RKO (cell line): ENCODE data around the gene DHX34.
"Not testable (repeated sequence)": the region's sequence is repeated elsewhere in the genome, so short reads cannot be mapped to it uniquely, and the experiment has no call there.

Experiments
- DNase-seq: peaks from one replicate; pipeline ENCODE4 v3.0.0-alpha.2; 2016; ENCODE audit warnings: low spot score

DHX34 gene, protein sequence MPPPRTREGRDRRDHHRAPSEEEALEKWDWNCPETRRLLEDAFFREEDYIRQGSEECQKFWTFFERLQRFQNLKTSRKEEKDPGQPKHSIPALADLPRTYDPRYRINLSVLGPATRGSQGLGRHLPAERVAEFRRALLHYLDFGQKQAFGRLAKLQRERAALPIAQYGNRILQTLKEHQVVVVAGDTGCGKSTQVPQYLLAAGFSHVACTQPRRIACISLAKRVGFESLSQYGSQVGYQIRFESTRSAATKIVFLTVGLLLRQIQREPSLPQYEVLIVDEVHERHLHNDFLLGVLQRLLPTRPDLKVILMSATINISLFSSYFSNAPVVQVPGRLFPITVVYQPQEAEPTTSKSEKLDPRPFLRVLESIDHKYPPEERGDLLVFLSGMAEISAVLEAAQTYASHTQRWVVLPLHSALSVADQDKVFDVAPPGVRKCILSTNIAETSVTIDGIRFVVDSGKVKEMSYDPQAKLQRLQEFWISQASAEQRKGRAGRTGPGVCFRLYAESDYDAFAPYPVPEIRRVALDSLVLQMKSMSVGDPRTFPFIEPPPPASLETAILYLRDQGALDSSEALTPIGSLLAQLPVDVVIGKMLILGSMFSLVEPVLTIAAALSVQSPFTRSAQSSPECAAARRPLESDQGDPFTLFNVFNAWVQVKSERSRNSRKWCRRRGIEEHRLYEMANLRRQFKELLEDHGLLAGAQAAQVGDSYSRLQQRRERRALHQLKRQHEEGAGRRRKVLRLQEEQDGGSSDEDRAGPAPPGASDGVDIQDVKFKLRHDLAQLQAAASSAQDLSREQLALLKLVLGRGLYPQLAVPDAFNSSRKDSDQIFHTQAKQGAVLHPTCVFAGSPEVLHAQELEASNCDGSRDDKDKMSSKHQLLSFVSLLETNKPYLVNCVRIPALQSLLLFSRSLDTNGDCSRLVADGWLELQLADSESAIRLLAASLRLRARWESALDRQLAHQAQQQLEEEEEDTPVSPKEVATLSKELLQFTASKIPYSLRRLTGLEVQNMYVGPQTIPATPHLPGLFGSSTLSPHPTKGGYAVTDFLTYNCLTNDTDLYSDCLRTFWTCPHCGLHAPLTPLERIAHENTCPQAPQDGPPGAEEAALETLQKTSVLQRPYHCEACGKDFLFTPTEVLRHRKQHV

DNA sequence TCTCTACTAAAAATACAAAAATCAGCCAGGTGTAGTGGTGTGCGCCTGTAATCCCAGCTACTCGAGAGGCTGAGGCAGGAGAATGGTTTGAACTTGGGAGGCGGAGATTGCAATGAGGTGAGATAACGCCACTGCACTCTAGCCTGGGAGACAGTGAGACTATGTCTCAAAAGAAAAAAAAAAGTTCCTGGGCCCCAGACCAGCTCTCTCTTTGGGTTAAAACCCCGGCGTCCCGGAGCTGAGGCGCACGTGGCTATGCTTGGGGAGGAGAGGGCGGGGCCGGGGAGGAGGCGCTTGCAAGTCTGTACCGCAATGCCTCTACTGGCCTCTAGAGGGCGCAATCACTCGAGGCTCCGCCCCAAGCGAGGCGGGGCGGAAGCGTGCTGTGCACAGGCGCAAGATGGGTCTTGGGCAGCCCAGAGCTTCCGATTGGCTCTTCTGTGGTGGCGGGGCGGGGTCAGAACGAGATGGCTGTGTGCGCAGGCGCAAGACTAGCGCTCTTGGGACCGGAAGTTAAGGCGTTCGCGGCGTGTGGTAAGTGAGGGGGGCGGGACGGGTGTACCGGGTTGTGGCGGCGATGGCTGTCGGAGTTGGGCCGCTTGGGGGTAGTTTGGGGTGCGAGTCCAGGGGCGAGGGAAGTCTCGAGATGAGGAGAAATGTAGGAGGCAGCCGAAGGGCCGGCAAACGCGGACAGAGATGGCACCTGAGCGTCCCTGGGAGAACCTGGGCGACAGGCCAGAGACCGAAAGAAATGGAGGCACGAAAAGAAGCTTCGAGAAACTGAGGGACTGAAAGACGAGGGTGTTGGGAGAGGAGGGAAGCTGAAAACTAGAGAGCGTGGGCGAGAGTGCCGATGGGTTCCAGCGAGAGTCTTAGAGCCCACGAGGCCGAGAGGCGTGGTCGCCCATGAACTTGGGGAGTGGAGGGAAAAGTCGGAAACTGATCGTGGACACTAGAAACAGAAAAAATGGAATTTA, at the start of gene DHX34:
Gene DHX34, plus strand, starts transcription at position 497 of the 977 bp plus-strand sequence. CDS start 3,716 bp downstream, outside the sequence.
- peak; percentile 97 for DNase-seq

DNA sequence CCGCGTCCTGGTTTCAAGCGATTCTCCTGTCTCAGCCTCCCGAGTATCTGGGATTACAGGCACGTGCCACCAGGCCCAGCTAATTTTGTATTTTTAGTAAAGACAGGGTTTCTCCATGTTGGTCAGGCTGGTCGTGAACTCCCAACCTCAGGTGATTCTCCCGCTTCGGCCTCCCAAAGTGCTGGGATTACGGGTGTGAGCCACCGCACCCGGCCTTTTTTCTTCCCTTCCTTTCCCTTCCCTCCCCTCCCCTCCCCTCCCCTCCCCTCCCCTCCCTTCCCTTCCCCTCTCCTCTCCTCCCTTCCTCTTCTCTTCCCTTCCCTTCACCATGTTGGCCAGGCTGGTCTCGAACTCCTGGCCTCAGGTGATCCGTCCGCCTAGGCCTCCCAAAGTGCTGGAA, 48.2 kb upstream of the DHX34 start:
- not testable (repeated sequence) for DNase-seq

DNA sequence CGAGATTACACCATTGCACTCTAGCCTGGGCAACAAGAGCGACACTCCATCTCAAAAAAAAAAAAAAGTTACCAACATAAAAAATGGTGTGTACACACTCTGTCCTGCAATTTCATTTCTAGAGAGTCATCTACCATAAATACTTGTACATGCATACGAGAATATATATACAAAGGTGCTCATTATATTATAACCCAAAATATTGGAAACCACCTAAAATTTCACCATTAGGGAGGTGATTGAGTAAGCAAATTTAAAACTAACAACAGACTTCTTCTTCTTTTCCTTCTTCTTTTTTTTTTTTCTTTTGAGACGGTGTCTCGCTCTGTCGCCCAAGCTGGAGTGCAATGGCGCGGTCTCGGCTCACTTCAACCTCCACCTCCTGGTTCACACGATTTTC, 46.9 kb upstream of the DHX34 start:
- DNase-seq = no peak

DNA sequence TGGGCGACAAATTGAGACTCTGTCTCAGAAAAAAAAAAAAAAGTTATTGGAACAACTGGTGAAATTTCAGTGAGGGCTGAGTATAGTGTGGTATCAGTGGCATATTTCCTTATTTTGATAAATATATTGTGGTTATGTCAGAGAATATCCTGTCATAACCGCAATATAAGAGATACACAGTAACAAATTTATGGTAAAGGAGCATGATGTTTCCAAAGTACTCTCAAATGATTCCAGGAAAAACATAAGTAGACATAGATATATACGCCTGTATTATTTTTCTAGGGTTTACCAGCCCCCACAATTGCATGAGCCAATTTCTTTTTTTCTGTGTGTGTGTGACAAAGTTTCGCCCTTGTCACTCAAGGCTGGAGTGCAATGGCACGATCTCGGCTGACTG, 45.1 kb upstream of the DHX34 start:
- DNase-seq = no peak

DNA sequence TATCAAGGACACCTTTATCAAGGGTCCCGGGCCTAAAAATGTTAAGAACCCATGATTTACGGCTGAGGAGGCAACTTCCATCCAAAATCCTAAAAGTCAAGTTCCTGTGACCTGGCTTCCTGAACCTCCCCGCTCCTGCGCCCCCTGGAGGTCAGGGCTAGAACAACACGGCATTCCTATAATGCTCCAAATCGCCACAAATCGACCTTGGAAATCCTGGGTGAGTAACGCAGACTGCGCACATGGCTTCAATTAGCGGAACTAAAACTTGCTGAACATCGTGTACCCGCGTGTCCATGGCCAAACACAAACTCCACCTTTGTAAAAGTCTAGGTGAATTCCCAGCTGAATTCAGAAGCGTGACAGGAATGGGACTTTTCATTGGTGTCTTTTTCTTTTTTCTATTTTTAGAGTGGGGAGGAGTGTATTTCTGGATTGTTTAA, 43.8 kb upstream of the DHX34 start:
- DNase-seq = peak; percentile 90

DNA sequence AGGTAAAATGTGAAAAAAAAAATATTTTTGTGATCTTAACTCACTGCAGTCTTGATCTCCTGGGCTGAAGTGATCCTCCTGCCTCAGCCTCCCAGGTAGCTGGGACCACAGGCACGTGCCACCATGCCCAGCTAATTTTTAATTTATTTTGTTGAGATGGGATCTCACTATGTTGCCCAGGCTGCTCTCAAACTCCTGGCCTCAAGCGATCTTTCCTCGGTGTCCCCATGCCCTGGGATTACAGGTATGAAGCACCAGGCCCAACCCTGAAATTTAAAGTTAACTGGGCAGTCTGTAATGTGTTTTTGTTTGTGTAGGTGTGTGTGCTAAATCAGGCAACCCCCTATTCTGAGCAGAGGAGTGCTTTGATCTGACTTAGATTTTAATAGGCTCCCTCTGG, 42.8 kb upstream of the DHX34 start:
- no peak for DNase-seq

DNA sequence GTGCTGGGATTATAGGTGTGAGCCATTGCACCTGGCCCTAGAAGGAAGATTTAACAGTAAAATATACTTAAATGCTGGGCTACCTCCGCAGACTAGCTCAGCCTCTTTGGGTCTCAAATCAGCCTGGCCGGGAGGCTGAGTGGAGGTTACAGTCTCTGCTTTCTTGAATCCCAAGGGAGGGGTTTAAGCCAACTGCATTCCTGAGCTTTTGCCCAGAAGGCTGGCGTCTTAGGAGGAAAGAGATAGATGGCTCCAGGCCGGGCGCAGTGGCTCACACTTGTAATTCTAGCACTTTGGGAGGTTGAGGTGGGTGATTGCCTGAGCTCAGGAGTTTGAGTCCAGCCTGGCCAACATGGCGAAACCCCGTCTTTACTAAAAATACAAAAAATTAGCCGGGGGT, 40.1 kb upstream of the DHX34 start:
- DNase-seq = no peak

DNA sequence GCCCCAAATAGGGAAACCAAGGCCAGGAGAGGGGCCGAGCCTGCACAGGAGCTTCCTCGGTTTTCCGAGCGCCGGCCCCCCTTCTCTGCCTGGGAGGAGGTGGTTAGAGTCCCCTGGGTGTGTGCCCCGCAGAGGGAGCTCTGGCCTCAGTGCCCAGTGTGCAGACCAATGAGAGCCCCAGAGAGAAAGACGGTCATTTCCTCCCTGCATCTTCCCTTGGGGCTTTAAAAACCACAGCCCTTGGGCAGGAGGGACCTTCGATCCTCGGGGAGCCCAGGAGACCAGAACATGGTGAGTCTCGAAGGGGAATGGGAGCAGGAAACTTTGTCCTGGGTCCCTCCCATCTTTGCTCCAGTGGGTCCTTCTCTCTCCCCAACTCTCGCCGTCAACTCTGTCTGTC, 39.5 kb upstream of the DHX34 start, which contains the start of gene C5AR1:
Gene C5AR1, plus strand, starts transcription at position 254 of the 400 bp plus-strand sequence. Its CDS starts 35 bp downstream, at position 289.
- DNase-seq = no peak

DNA sequence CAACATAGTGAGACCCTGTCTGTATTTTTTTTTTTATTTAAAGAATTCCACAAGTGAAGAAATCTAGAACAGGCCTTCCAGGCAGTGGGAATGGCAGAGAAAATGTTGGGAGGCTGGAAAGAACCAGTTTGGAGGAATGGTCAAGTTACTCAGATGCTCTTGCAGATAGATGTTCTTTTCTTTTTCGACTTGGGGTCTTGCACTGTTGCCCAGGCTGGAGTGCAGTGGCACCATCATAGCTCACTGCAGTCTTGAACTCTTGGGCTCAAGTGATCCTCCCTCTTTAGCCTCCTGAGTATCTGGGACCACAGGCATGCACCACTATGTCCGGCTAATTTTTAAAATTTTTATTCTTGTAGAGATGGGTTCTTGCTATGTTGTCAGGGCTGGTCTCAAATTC, 38.8 kb upstream of the DHX34 start:
- no peak for DNase-seq

DNA sequence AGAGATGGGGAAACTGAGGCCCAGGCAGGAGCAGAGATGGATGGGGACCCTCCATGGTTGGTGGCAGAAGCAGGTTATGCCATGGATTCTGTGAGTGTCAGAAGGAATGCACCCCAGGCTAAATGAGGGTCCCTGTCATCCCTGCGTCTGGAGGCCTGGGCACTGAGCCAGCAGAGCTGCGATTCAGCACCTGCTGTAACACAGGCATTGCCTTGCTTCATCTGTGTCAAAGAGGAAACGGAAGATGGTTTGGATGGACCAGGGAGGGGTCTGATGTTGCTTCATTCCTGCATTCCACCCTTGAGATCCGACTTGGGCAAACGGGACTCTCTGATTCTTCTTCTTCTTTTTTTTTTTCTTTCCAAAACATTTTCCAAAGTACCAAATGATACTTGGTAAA, 38.3 kb upstream of the DHX34 start:
- DNase-seq = peak; percentile 42

DNA sequence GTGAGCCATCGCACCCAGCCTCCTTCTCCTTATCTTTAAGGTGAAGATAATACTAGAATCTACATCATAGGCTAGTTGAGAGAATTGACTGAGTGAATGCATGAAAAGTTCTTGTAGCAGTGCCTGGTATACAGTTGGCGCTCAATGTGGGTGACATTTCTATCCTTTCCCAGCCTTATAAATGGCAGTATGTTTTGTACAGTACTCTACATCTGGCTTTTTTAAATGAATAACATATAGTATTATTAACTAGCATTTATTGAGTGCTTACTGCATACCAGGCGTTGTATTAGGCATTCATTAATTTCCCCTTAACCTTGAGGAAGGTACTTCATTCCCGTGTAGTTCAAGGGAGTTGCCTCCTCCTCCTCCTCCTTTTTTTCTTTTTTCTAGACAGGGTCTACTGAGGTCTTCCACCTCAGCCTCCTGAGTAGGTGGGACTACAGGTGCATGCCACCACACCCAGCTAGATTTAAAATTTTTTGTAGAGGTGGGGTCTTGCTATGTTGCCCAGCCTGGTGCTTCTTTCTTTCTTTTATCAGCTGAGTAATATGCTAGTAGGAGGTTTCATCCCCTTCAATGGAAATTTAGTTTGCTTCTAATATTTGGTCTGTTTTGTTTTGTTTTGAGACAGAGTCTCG, 36.6 kb upstream of the DHX34 start:
- DNase-seq = no peak

DNA sequence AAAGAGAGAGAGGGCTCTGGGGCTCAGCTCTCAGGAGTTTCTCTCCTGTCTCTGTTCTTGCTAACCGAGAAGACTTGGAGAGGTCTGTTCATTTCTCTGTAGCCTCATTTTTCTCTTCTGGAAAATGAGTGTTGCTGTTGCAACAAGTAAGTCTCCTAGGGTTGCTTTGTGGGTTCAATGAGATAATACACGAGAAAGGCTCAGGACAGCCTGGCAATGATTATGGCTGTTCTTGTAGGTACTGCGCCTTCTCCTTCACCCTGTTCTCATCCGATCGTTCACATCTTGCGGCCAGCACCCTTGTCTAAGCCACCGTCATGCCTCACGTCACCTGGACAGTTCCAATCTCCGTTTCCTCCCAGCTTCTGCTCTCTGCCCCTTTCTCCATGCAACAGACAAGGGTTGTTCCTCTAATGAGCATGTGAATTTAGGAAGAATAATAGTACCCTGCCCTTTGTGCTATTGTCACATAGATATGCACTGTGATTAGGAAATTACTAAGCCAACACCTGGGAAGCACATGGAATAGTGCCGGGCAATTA, 35.3 kb upstream of the DHX34 start:
- DNase-seq = no peak

DNA sequence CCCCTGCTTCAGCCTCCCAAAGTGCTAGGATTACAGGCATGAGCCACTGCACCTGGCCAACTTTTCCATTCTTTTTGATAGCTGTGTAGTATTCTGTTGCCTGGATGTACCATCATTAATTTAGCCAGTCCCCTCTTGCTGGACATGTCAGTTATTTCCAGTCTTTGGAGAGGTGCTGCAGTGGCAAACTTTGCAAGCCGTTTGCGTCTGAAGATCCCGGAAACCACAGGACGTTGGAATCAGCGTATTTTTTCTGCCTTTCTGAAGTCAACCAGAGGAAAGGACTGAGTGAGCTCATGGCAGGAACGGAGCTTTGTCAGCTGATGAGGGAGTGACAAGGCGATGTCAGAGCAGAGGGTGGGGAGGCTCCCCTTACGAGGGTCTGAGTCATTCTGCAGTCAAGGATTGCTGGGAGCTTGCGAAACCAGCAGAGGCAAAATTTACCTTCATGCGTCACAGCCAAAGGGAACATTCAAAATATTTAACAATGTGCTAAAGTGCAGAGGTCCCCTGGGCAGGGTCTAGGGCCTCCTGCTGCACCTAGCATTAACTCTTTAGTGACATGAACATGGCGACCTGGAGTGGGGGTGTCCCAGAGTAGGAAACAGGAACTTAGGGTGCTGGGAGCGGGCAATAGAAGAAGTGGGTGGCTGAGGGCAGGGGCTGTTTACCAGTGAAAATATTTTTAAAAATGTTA, 33.8 kb upstream of the DHX34 start:
- peak; percentile 99 for DNase-seq

DNA sequence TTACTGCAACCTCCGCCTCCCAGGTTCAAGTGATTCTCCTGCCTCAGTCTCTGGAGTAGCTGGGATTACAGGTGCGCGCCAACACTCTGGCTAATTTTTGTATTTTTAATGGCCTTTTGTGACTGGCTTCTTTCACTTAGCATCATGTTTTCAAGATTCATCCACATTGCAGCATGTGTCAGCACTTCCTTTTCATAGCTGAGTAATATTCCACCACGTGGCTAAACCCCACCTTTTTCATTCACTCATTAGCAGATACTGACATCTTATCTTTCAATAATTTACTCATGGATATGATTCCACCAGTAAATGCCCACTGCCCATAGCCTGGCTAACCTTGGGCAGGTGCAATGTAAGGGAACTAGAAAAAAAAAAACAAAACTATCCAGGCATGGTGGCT, 32.6 kb upstream of the DHX34 start:
- DNase-seq = no peak

DNA sequence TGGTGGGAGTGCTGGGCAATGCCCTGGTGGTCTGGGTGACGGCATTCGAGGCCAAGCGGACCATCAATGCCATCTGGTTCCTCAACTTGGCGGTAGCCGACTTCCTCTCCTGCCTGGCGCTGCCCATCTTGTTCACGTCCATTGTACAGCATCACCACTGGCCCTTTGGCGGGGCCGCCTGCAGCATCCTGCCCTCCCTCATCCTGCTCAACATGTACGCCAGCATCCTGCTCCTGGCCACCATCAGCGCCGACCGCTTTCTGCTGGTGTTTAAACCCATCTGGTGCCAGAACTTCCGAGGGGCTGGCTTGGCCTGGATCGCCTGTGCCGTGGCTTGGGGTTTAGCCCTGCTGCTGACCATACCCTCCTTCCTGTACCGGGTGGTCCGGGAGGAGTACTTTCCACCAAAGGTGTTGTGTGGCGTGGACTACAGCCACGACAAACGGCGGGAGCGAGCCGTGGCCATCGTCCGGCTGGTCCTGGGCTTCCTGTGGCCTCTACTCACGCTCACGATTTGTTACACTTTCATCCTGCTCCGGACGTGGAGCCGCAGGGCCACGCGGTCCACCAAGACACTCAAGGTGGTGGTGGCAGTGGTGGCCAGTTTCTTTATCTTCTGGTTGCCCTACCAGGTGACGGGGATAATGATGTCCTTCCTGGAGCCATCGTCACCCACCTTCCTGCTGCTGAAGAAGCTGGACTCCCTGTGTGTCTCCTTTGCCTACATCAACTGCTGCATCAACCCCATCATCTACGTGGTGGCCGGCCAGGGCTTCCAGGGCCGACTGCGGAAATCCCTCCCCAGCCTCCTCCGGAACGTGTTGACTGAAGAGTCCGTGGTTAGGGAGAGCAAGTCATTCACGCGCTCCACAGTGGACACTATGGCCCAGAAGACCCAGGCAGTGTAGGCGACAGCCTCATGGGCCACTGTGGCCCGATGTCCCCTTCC, 28.9 kb upstream of the DHX34 start:
- DNase-seq = no peak

DNA sequence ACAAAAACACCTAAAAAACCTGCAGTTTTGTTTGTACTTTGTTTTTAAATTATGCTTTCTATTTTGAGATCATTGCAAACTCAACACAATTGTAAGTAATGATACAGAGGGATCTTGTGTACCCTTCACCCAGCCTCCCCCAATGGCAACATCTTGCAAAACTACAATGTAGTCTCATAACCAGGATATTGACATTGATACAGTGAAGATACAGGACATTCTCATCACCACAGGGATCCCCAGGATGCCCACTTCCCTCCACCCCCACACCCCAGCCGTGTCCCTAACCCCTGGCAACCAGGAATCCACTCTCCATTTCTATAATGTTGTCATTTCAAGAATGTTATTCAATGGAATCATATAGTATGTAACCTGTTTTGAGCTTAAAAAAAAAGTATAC, 27.5 kb upstream of the DHX34 start:
- DNase-seq = no peak

DNA sequence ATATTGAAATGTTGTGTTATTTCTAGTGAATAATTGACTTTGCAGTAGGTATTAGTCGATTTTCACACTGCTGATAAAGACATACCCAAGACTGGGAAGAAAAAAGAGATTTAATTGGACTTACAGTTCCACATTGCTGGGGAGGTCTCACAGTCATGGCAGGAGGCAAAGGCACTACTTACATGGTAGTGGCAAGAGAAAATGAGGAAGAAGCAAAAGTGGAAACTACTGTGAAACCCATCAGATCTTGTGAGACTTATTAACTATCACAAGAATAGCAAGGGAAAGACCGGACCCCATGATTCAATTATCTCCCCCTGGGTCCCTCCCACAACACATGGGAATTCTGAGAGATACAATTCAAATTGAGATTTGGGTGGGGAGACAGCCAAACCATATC, 27.1 kb upstream of the DHX34 start:
- no peak for DNase-seq

DNA sequence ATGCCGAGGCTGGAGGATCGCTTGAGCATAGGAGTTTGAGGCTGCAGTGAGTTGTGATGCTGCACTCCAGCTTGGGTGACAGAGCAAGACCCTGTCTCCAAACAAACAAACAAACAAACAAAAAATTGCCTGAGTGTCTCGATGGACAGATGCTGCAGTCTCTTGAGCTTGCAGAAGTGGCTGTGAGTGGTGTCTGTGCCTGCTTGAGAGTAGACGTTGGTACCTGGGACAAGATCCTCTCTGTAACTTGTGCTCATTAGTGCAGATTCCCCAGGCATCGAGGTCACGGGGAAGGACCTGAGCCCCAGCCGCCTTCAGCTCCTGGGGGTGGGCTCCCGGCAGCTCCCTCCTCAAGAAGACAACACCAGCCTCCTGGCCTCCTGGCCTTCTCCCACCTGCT, 25.7 kb upstream of the DHX34 start:
- no peak for DNase-seq

DNA sequence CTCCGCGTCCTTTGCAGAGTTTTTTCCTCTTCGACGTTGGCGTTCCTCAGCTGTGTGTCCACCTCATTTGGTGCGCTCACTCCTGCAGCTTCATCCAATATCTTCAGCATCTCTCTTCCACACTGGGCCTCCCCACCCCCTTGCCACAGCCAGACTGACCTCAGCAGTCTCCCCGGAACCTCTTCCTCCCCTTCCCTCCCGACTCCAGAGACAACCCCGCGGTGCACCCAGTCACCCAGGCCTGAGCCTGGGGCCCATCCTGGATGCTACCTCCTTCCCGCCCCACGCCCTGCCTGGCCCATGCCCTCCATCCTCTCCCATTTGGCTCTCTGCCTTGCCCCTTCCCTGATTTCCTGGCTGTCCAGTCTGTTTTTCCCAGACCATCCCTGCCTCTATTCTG, 25.2 kb upstream of the DHX34 start:
- no peak for DNase-seq
